Measurements from ENCODE around the gene ADIPOR2. TPM values are rescaled to one million over a fixed set of nuclear protein-coding genes. Genes with fewer than 3 reads are reported as not detected.

Gene ADIPOR2
- total RNA-seq, 2 experiments from 2014 or later = 51.7 to 52.6 TPM

- Mint-ChIP-seq H3K4me3 (no peak overlapping the region), H3K27me3 (peaks cover 20% of the 10 kb centered on the region), H3K27ac (no peak overlapping the region), H3K9me3 (ENCODE audit: low read depth) (no peaks in the 10 kb centered on the region), H3K36me3 (ENCODE audit: low read depth) (no peaks in the 10 kb centered on the region), H3K4me1 (no peaks in the 10 kb centered on the region)
- DNase-seq (peak; percentile 52), ATAC-seq (peak; percentile 49)
- CTCF ChIA-PET = interaction anchor here (0.9 to 2.6 kb wide), 3 partner anchors 16 to 109 kb away, joined by 4 to 12 read pairs (median 5); no protein-coding TSS in a partner anchor
- POLR2A ChIA-PET = no interaction called here
- intact Hi-C loops (cut with DNase I, micrococcal nuclease) = no loop called here
Observed at GRCh38 chr12:1830981-1831963, 140.4 kb downstream of the ADIPOR2 start.

- ATAC-seq (no peak), DNase-seq (no peak)
- H3K27me3 Mint-ChIP-seq = peaks cover 20% of the 10 kb centered on the region
- H3K27ac Mint-ChIP-seq = no peak overlapping the region
- H3K4me3 Mint-ChIP-seq = no peak overlapping the region
- H3K9me3 Mint-ChIP-seq (ENCODE audit: low read depth) = no peaks in the 10 kb centered on the region
- H3K36me3 Mint-ChIP-seq (ENCODE audit: low read depth) = no peaks in the 10 kb centered on the region
- ChIA-PET POLR2A (no interaction called here), CTCF (interaction anchor here (1.9 kb wide), 1 partner anchor 107 kb away, joined by 5 read pairs; no protein-coding TSS in a partner anchor)
- intact Hi-C loops (cut with DNase I, micrococcal nuclease) = no loop called here
- no peaks in the 10 kb centered on the region for H3K4me1 Mint-ChIP-seq
Observed at GRCh38 chr12:1832801-1833595, 142.1 kb downstream of the ADIPOR2 start.

GRCh38 chr12:1833596-1834028, 142.7 kb downstream of the ADIPOR2 start:
- ATAC-seq = no peak
- no peak for DNase-seq
- ChIA-PET CTCF (interaction anchor here (1.9 kb wide), 1 partner anchor 106 kb away, joined by 5 read pairs; no protein-coding TSS in a partner anchor), POLR2A (no interaction called here)
- no peak overlapping the region for H3K27ac Mint-ChIP-seq
- intact Hi-C loops (cut with DNase I, micrococcal nuclease) = no loop called here
- H3K27me3 Mint-ChIP-seq = peaks cover 20% of the 10 kb centered on the region
- no peaks in the 10 kb centered on the region for H3K9me3 Mint-ChIP-seq (ENCODE audit: low read depth)
- H3K4me1 Mint-ChIP-seq = no peaks in the 10 kb centered on the region
- H3K36me3 Mint-ChIP-seq (ENCODE audit: low read depth) = no peaks in the 10 kb centered on the region
- H3K4me3 Mint-ChIP-seq = no peak overlapping the region

GRCh38 chr12:1834186-1834925, 143.5 kb downstream of the ADIPOR2 start:
- no peak overlapping the region for H3K4me3 Mint-ChIP-seq
- no peak for ATAC-seq

GRCh38 chr12:1835211-1836131, 144.6 kb downstream of the ADIPOR2 start:
- H3K4me3 Mint-ChIP-seq = no peak overlapping the region
- intact Hi-C loops (cut with DNase I, micrococcal nuclease) = no loop called here
- ChIA-PET CTCF (no interaction called here), POLR2A (no interaction called here)
- H3K9me3 Mint-ChIP-seq (ENCODE audit: low read depth) = no peaks in the 10 kb centered on the region
- peak; percentile 19 for ATAC-seq
- H3K27me3 Mint-ChIP-seq = peaks cover 16% of the 10 kb centered on the region
- no peak for DNase-seq
- no peaks in the 10 kb centered on the region for H3K4me1 Mint-ChIP-seq
- no peaks in the 10 kb centered on the region for H3K36me3 Mint-ChIP-seq (ENCODE audit: low read depth)
- H3K27ac Mint-ChIP-seq = no peak overlapping the region

More at GRCh38 chr12:1834186-1834925, 143.5 kb downstream of the ADIPOR2 start:
- Mint-ChIP-seq H3K27me3 (peaks cover 20% of the 10 kb centered on the region), H3K9me3 (ENCODE audit: low read depth) (no peaks in the 10 kb centered on the region), H3K36me3 (ENCODE audit: low read depth) (no peaks in the 10 kb centered on the region), H3K4me1 (no peaks in the 10 kb centered on the region), H3K27ac (no peak overlapping the region)
- ChIA-PET POLR2A (no interaction called here), CTCF (no interaction called here)
- no peak for DNase-seq
- intact Hi-C loops (cut with DNase I, micrococcal nuclease) = no loop called here

GRCh38 chr12:1836241-1836803, 145.5 kb downstream of the ADIPOR2 start:
- no peak overlapping the region for H3K27ac Mint-ChIP-seq
- peaks cover 8% of the 10 kb centered on the region for H3K27me3 Mint-ChIP-seq
- intact Hi-C loops (cut with DNase I, micrococcal nuclease) = no loop called here
- DNase-seq = no peak
- POLR2A ChIA-PET = no interaction called here
- no peaks in the 10 kb centered on the region for H3K9me3 Mint-ChIP-seq (ENCODE audit: low read depth)
- ATAC-seq = no peak
- H3K36me3 Mint-ChIP-seq (ENCODE audit: low read depth) = no peaks in the 10 kb centered on the region
- no peaks in the 10 kb centered on the region for H3K4me1 Mint-ChIP-seq
- CTCF ChIA-PET = no interaction called here
- H3K4me3 Mint-ChIP-seq = no peak overlapping the region

GRCh38 chr12:1836854-1837421, 146.1 kb downstream of the ADIPOR2 start:
- no peak overlapping the region for H3K4me3 Mint-ChIP-seq
- no peaks in the 10 kb centered on the region for H3K9me3 Mint-ChIP-seq (ENCODE audit: low read depth)
- peaks cover 4% of the 10 kb centered on the region for H3K27me3 Mint-ChIP-seq
- ChIA-PET CTCF (no interaction called here), POLR2A (no interaction called here)
- H3K36me3 Mint-ChIP-seq (ENCODE audit: low read depth) = no peaks in the 10 kb centered on the region
- no peaks in the 10 kb centered on the region for H3K4me1 Mint-ChIP-seq
- no peak overlapping the region for H3K27ac Mint-ChIP-seq
- DNase-seq (no peak), ATAC-seq (no peak)
- intact Hi-C loops (cut with DNase I, micrococcal nuclease) = no loop called here

GRCh38 chr12:1837541-1838204, 146.8 kb downstream of the ADIPOR2 start:
- Mint-ChIP-seq H3K27me3 (no peaks in the 10 kb centered on the region), H3K4me3 (no peak overlapping the region), H3K4me1 (no peaks in the 10 kb centered on the region), H3K27ac (no peak overlapping the region), H3K36me3 (ENCODE audit: low read depth) (no peaks in the 10 kb centered on the region), H3K9me3 (ENCODE audit: low read depth) (no peaks in the 10 kb centered on the region)
- intact Hi-C loops (cut with DNase I, micrococcal nuclease) = no loop called here
- ChIA-PET CTCF (interaction anchor here (0.7 kb wide), 1 partner anchor 13 kb away, joined by 3 read pairs; no protein-coding TSS in a partner anchor), POLR2A (no interaction called here)
- no peak for DNase-seq
- no peak for ATAC-seq

Data from activated CD4-positive, alpha-beta T cell treated with anti-CD3 and anti-CD28 coated beads for 36 hours (primary cell).